ENCODE data around the gene P2RY11.

- TF ChIP-seq CTCF (IDR thresholded peaks at IDR 0.05; ENCODE audit: insufficient read depth, low read length, poor library complexity, severe bottlenecking) (peak; percentile 93), EZH2phosphoT487 (conservative IDR thresholded peaks at IDR 0.05; ENCODE audit: low read length) (no peak)
Observed at GRCh38 chr19:10112895-10113591, 1.6 kb downstream of the P2RY11 start.
